ENCODE data around the gene MICB.

The MICB gene

DNA sequence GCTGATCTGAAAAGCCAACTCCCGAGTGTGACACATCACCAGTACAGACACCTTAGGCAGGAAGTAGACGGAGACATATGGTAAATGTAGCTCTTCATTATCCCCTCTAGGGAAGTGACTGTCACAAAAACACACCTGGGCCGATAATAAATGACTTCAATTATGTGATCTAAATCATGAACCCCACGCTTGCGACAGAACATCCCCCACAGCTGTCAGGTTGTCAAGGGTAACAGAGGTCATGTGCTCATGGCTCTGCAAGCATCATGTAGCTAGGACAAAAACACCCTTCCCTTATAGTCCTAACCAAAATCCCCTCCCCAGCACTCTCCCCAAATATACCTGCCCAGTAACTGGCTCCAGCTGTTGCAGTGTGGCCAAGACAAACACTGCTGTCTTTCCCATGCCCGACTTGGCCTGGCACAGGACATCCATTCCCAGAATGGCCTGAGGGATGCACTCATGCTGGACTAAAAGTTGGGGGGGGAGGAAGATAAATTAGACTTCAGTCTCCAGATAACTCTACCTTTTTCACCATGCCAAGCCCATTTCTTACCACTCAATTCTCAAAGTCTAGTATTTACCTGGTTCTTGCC, 41.0 kb downstream of the MICB start:
- no peak for DNase-seq
- H4K8ac ChIP-seq (ENCODE audit: low read depth, low read length), result no peak overlapping the region

DNA sequence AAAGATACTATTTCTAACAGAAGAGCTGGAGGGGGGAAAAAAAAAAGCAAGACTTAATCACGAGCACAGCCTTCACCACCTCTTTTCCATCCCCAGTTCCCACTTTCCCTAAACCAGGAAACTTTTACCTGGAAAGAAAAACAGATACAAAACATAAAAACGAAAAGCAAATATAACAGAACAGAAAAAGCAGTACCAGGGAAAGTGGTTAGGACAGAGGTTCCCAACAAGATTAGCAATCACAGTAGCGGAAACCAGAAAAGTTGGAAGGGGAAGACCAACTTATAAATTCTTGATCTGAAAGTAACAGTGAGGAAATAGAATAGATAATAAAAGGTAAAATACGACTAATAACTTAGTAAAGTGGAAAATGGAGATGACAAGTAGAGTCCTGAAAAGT, 42.7 kb downstream of the MICB start:
- no peak overlapping the region for H2AFZ ChIP-seq (ENCODE audit: insufficient read depth, low read length, poor library complexity)
- H4K91ac ChIP-seq (ENCODE audit: low read depth, low read length), result no peak overlapping the region
- no peak overlapping the region for H3K18ac ChIP-seq (ENCODE audit: low read length)
- H2BK120ac ChIP-seq (ENCODE audit: insufficient read depth, low read length, poor library complexity), result no peak overlapping the region
- H2AK5ac ChIP-seq (ENCODE audit: low read length), result no peak overlapping the region
- no peak overlapping the region for H4K8ac ChIP-seq (ENCODE audit: low read depth, low read length)
- peaks cover 10% of the 10 kb centered on the region for H3K79me1 ChIP-seq (ENCODE audit: low read length)
- H2BK5ac ChIP-seq (ENCODE audit: low read depth, low read length, poor library complexity), result no peak overlapping the region
- peak overlapping the region; percentile 83 for H3K4me2 ChIP-seq (ENCODE audit: low read length)
- H3K36me3 ChIP-seq (ENCODE audit: control insufficient read depth in 1 of 2, insufficient read depth in 2 of 2, low read length in 2 of 2), result peaks cover 25 to 44% of the 10 kb centered on the region in 2 experiments
- H4K12ac ChIP-seq (ENCODE audit: low read depth, low read length), result no peak overlapping the region
- H3K14ac ChIP-seq (ENCODE audit: low read length), result no peak overlapping the region
- H3K27me3 ChIP-seq (ENCODE audit: insufficient read depth, low read length), result no peaks in the 10 kb centered on the region
- H2BK12ac ChIP-seq (ENCODE audit: low read length), result no peak overlapping the region
- no peak for DNase-seq
- H3K79me2 ChIP-seq (ENCODE audit: control insufficient read depth, insufficient read depth, low read length, poor library complexity), result peaks cover 20% of the 10 kb centered on the region
- H3K9me3 ChIP-seq (ENCODE audit: insufficient read depth, low read depth, low read length), result no peaks in the 10 kb centered on the region
- H3K27ac ChIP-seq (ENCODE audit: low read depth, low read length), result no peak overlapping the region
- H3K4me1 ChIP-seq (ENCODE audit: control insufficient read depth in 1 of 2, insufficient read depth in 2 of 2, low read length in 2 of 2), result peaks cover 6% of the 10 kb centered on the region in 2 experiments
- H3K9ac ChIP-seq (ENCODE audit: low read length), result no peak overlapping the region
- peak overlapping the region; percentile 82 for H3K4me3 ChIP-seq (ENCODE audit: low read depth, low read length)
- H3K4ac ChIP-seq (ENCODE audit: low read depth, low read length), result peak overlapping the region; percentile 90
- WGBS (ENCODE audit: extremely low coverage, insufficient coverage, insufficient read length), result no CpG with 5 or more reads among the region's 4 CpGs
- no peak overlapping the region for H3K23ac ChIP-seq (ENCODE audit: low read length)

More for the DNA sequence above, 41.0 kb downstream of the MICB start:
- no CpG with 5 or more reads among the region's 6 CpGs for WGBS (ENCODE audit: extremely low coverage, insufficient coverage, insufficient read length)
- no peak overlapping the region for H3K27ac ChIP-seq (ENCODE audit: low read depth, low read length)
- no peak overlapping the region for H2BK12ac ChIP-seq (ENCODE audit: low read length)
- no peak overlapping the region for H3K14ac ChIP-seq (ENCODE audit: low read length)
- H3K4me3 ChIP-seq (ENCODE audit: low read depth, low read length), result no peak overlapping the region
- H3K18ac ChIP-seq (ENCODE audit: low read length), result no peak overlapping the region
- H3K9ac ChIP-seq (ENCODE audit: low read length), result no peak overlapping the region
- H3K4me1 ChIP-seq (ENCODE audit: control insufficient read depth in 1 of 2, insufficient read depth in 2 of 2, low read length in 2 of 2), result peaks cover 6% of the 10 kb centered on the region in 2 experiments
- H3K79me2 ChIP-seq (ENCODE audit: control insufficient read depth, insufficient read depth, low read length, poor library complexity), result peaks cover 20% of the 10 kb centered on the region
- no peak overlapping the region for H3K23ac ChIP-seq (ENCODE audit: low read length)
- no peak overlapping the region for H2AFZ ChIP-seq (ENCODE audit: insufficient read depth, low read length, poor library complexity)
- no peak overlapping the region for H2BK120ac ChIP-seq (ENCODE audit: insufficient read depth, low read length, poor library complexity)
- no peak overlapping the region for H2BK5ac ChIP-seq (ENCODE audit: low read depth, low read length, poor library complexity)
- H4K12ac ChIP-seq (ENCODE audit: low read depth, low read length), result no peak overlapping the region
- H3K79me1 ChIP-seq (ENCODE audit: low read length), result peaks cover 10% of the 10 kb centered on the region
- no peak overlapping the region for H3K4me2 ChIP-seq (ENCODE audit: low read length)
- H3K9me3 ChIP-seq (ENCODE audit: insufficient read depth, low read depth, low read length), result no peaks in the 10 kb centered on the region
- no peaks in the 10 kb centered on the region for H3K27me3 ChIP-seq (ENCODE audit: insufficient read depth, low read length)
- H3K36me3 ChIP-seq (ENCODE audit: control insufficient read depth in 1 of 2, insufficient read depth in 2 of 2, low read length in 2 of 2), result peaks cover 41 to 60% of the 10 kb centered on the region in 2 experiments
- no peak overlapping the region for H2AK5ac ChIP-seq (ENCODE audit: low read length)
- H3K4ac ChIP-seq (ENCODE audit: low read depth, low read length), result peak overlapping the region; percentile 70
- H4K91ac ChIP-seq (ENCODE audit: low read depth, low read length), result no peak overlapping the region

DNA sequence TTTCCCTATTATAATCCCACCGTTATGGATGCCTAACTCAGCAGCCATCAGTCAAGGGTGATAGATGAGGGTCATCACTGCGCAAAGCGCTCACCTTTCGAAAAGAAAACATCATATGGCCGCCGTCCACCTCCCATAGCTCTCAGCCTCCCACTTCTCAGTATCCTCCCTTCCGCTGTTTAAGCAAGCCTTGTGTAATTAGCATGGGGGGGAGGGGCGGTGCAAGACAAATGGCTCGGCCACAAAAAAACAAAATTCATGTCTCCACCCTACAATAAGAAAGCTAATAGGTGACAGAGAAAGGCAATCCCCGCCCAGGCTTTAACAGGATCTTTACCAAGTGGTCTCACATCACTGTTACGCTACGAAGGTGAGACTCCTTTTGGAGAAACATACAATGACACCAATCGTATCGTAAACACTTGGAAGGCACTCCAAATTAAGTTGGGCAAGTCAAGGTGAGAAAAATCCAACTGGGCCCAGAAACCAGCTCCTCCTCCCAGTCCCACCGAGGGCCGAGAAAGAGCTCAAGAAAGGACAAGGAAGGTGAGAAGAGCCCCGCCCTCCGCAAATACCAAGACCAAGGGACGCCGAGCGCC, 43.2 kb downstream of the MICB start:
- peak overlapping the region; percentile 95 for H3K9ac ChIP-seq (ENCODE audit: low read length)
- peak overlapping the region; percentile 29 for H3K14ac ChIP-seq (ENCODE audit: low read length)
- H3K9me3 ChIP-seq (ENCODE audit: insufficient read depth, low read depth, low read length), result no peaks in the 10 kb centered on the region
- H3K4me2 ChIP-seq (ENCODE audit: low read length), result peak overlapping the region; percentile 83
- peak overlapping the region; percentile 82 for H3K4me3 ChIP-seq (ENCODE audit: low read depth, low read length)
- peak overlapping the region; percentile 3 for H2BK120ac ChIP-seq (ENCODE audit: insufficient read depth, low read length, poor library complexity)
- peak overlapping the region; percentile 92 for H4K91ac ChIP-seq (ENCODE audit: low read depth, low read length)
- peak overlapping the region; percentile 81 for H2BK5ac ChIP-seq (ENCODE audit: low read depth, low read length, poor library complexity)
- H3K23ac ChIP-seq (ENCODE audit: low read length), result no peak overlapping the region
- no peak overlapping the region for H2BK12ac ChIP-seq (ENCODE audit: low read length)
- peak overlapping the region; percentile 54 for H3K18ac ChIP-seq (ENCODE audit: low read length)
- peak in 1 of 2 donors; percentile 33 for DNase-seq
- H4K12ac ChIP-seq (ENCODE audit: low read depth, low read length), result peak overlapping the region; percentile 32
- WGBS (ENCODE audit: extremely low coverage, insufficient coverage, insufficient read length), result no CpG with 5 or more reads among the region's 21 CpGs
- H3K4ac ChIP-seq (ENCODE audit: low read depth, low read length), result peak overlapping the region; percentile 90
- H2AFZ ChIP-seq (ENCODE audit: insufficient read depth, low read length, poor library complexity), result peak overlapping the region; percentile 3
- peaks cover 10% of the 10 kb centered on the region for H3K79me1 ChIP-seq (ENCODE audit: low read length)
- peaks cover 25 to 39% of the 10 kb centered on the region in 2 experiments for H3K36me3 ChIP-seq (ENCODE audit: control insufficient read depth in 1 of 2, insufficient read depth in 2 of 2, low read length in 2 of 2)
- H3K27me3 ChIP-seq (ENCODE audit: insufficient read depth, low read length), result no peaks in the 10 kb centered on the region
- H3K79me2 ChIP-seq (ENCODE audit: control insufficient read depth, insufficient read depth, low read length, poor library complexity), result peaks cover 20% of the 10 kb centered on the region
- H4K8ac ChIP-seq (ENCODE audit: low read depth, low read length), result peak overlapping the region; percentile 65
- peak overlapping the region; percentile 14 for H2AK5ac ChIP-seq (ENCODE audit: low read length)
- H3K4me1 ChIP-seq (ENCODE audit: control insufficient read depth in 1 of 2, insufficient read depth in 2 of 2, low read length in 2 of 2), result peaks cover 6% of the 10 kb centered on the region in 2 experiments
- peak overlapping the region; percentile 87 for H3K27ac ChIP-seq (ENCODE audit: low read depth, low read length)

DNA sequence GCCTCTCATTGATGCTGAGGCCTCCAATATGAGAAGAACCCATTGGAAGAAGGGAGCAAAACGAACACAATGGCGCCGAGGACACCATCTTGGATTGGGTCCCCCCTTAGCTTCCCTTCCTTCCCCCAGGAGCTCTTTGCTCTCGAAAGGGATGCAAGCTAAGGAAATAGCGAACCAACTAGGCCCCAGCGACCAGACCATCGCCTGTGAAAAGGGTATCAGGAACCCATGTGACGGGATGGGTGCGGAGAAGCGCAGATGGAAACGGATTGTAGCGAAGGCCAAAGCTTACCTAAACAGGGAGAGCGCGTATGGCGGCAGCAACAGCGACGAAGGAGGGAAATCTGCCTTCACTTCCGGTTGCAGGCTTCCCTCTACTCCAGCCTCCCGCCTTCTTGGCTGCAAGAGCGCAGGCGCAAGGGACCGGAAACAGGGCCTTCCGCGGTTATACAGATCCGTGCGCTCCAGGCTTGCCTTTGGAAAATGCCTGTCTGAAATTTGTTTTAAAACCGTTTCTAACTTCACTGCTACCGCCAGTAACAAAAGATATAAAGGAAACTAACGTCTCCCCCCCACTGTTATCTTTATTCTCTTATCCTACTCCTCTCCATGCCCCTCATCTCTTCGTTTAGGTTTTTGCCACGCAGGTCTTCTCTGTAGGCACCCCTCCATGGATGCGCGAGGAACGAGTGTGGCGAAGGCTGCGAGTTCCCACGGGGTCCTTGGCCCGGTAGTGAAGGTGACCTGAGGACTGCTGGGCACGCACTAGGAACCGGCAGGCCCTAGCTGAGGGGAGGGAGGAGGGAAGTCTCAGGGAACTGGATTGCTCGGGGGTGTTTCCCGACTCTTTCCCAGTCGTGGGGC, 43.9 kb downstream of the MICB start, which contains the start of gene DDX39B:
TSS of gene DDX39B (minus strand) at position 346 of the 864 bp plus-strand sequence. CDS start 1,471 bp downstream, outside the sequence.
- Histone ChIP-seq H3K4me1 (ENCODE audit: control insufficient read depth in 1 of 2, insufficient read depth in 2 of 2, low read length in 2 of 2) (peaks cover 6% of the 10 kb centered on the region in 2 experiments), H3K23ac (ENCODE audit: low read length) (no peak within 1 kb of the TSS), H4K12ac (ENCODE audit: low read depth, low read length) (peak within 1 kb of the TSS; percentile 32), H2BK5ac (ENCODE audit: low read depth, low read length, poor library complexity) (peak within 1 kb of the TSS; percentile 81), H3K36me3 (ENCODE audit: control insufficient read depth in 1 of 2, insufficient read depth in 2 of 2, low read length in 2 of 2) (peaks cover 20 to 32% of the 10 kb centered on the region in 2 experiments), H2BK120ac (ENCODE audit: insufficient read depth, low read length, poor library complexity) (peak within 1 kb of the TSS; percentile 8), H3K4me3 (ENCODE audit: low read depth, low read length) (peak within 1 kb of the TSS; percentile 82), H4K91ac (ENCODE audit: low read depth, low read length) (peak within 1 kb of the TSS; percentile 92), H4K8ac (ENCODE audit: low read depth, low read length) (peak within 1 kb of the TSS; percentile 67), H2BK12ac (ENCODE audit: low read length) (no peak within 1 kb of the TSS), H2AK5ac (ENCODE audit: low read length) (peak within 1 kb of the TSS; percentile 14), H2AFZ (ENCODE audit: insufficient read depth, low read length, poor library complexity) (peak within 1 kb of the TSS; percentile 27), H3K4ac (ENCODE audit: low read depth, low read length) (peak within 1 kb of the TSS; percentile 90), H3K4me2 (ENCODE audit: low read length) (peak within 1 kb of the TSS; percentile 83), H3K79me1 (ENCODE audit: low read length) (peaks cover 10% of the 10 kb centered on the region), H3K18ac (ENCODE audit: low read length) (peak within 1 kb of the TSS; percentile 54), H3K27me3 (ENCODE audit: insufficient read depth, low read length) (no peaks in the 10 kb centered on the region), H3K14ac (ENCODE audit: low read length) (peak within 1 kb of the TSS; percentile 29), H3K79me2 (ENCODE audit: control insufficient read depth, insufficient read depth, low read length, poor library complexity) (peaks cover 20% of the 10 kb centered on the region), H3K27ac (ENCODE audit: low read depth, low read length) (peak within 1 kb of the TSS; percentile 87), H3K9me3 (ENCODE audit: insufficient read depth, low read depth, low read length) (no peaks in the 10 kb centered on the region), H3K9ac (ENCODE audit: low read length) (peak within 1 kb of the TSS; percentile 95)
- WGBS (ENCODE audit: extremely low coverage, insufficient coverage, insufficient read length), result no CpG with 5 or more reads among the region's 43 CpGs
- DNase-seq, result peak; percentile 94 to 98

Measured in trophoblast cell (in vitro differentiated cells and primary cell).